HG02678 (cell line): ENCODE results near the gene SUFU.
A peak's percentile ranks its signal among the peaks of the same experiment; 100 is the strongest.

Experiments
- ATAC-seq: cut with Tn5 transposase; IDR thresholded peaks from one replicate; pipeline ENCODE4 v1.9.1; 2021; ENCODE audit warnings: mild to moderate bottlenecking, moderate library complexity; ENCODE audit not compliant: unreplicated experiment

SUFU gene

DNA sequence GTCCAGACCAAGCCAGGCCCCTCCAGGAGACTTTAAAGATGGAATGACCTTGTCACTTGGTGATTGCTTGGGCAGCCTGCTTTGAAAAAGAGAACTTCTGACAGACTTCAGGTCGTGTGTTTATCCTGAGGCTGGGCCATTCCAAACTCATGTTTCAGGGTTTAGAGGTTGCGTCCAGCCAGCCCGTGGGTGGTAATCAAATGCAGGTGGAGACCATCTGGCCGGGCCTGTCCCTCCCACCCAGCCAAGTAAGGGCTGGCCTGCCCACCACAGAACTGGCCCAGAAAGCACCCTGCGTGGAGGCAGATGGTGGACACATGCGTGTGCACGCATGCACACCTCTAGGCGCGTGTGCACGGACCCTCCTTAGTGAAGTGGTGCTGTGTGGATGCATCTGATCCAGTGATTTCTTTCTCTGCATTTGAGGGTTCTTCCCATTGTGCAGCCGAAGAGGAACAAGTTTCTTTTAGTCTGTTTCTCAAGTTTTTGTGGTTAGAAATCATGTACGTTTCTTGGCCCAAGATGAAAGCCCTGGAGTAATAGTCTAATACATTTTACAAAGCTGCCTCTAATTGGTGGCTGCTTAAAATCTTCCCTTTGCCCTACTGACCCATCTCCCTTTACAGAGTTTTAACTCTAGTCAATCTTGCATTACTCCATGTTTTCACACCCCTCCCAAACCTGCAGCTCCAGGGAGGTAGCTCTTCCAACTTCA is 43.0 kb downstream of the SUFU start:
- ATAC-seq = no peak

DNA sequence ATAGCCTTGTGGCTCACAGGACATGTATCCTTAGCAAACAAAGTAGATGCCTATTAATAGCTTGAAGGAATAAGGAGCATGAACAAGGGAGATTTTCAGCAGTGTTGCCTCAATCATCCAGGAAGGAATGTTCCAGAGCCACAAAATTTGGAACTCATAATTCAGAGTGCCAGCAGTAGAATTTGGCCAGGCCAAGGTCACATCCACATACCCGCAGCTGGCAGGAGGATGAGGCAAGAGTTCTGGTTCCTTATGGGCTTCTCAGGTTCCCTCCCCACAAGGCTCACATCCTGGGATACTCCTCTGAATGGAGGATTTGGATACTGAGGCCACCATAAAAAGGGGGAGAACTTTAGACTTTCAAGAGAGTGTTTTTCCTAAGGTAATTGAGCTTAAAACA is 45.8 kb downstream of the SUFU start:
- ATAC-seq = no peak

DNA sequence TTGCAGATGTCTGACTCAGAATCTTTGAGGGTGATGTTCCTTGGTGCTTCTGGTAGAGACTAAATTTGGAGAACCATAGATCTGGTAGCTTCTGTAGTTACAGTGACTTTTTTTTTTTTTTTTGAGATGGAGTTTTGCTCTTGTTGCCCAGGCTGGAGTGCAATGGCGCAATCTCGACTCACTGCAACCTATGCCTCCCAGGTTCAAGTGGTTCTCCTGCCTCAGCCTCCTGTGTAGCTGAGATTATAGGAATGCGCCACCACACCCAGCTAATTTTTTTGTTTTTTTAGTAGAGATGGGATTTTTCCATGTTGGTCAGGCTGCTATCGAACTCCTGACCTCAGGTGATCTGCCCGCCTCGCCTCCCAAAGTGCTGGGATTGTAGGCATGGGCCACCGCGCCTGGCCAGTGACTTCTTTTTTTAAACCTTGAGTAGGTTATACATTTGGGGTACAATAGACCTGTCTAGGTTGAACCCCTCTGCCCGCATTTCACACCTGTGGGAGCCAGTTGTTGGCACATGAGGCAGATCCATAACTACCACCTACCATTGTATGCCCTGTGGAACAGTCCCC is 47.0 kb downstream of the SUFU start:
- no peak for ATAC-seq

DNA sequence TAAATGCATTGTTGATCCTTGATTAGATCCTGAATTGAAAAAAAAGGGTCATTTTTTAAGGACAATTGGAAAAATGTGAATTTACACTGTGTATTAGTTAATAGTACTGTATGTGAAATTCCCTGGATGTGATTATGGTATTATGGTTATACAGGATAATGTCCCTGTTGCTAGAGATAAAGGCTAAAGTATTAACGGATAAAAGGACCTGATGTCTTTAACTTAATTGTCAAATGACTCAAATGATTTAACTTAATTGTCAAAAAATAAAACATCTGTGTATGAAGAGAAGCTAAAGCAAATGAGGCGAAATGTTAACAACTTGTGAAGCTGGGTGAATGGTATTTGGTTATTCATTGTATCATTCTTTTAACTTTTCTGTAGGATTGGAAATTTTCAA is 48.8 kb downstream of the SUFU start:
- ATAC-seq = no peak

DNA sequence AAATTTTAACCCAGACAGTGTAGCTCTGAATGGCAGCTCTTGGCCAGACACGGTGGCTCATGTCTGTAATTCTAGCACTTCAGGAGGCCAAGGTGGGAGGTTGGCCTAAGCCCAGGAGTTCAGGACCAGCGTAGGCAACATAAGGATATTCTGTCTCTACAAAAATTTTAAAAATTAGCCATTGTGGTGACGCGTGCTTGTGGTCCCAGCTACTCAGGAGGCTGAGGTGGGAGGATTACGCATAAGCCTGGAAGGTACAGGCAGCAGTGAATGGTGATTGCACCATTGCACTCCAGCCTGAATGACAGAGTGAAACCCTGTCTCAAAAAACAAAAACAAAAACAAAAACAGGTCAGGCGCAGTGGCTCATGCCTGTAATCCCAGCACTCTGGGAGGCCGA is 50.0 kb downstream of the SUFU start:
- ATAC-seq = no peak

DNA sequence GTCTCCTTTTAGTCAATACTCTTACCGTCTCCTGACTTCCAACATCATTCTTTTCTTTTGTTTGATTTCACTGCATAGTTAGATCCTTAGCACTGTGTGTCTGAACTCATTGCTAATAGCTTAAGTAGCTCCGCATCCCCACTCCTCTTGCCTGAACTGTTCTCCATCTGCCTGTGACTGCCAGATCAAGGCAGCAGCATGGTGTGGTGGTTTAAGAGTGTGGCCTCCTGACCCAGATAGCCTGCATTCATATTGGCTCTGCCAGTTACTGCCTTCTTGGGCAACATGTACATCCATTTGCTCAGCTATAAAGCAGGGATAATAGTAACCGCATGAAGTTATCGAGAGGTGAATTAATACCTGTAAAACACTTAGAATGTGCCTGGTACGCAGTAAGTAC is 50.8 kb downstream of the SUFU start:
- ATAC-seq = no peak

DNA sequence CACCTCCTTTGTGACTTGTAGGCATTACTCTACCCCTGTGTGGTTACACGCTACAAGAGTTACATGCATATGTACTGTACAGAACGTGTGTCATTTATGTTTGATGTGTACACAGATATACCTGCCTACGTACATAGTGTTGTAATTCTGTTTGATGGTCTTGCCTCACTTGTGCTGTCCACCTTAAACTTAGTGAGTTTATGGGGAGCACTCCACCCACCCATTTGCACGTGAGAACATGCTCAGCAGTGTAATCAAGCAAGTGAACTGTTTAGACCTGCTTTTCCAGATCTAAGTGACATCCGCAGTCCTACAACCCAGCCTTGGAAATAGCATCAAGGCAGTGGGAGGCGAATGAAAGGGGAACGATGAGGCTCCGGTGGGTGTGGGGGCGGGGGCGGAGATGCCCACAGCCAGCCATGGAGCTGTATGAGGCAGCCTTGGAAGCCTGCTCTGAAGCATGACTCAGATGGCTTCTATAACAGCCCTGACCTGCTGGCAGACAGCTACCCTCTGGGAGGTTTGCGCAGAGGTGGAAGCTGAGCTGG is 52.1 kb downstream of the SUFU start:
- ATAC-seq = no peak

DNA sequence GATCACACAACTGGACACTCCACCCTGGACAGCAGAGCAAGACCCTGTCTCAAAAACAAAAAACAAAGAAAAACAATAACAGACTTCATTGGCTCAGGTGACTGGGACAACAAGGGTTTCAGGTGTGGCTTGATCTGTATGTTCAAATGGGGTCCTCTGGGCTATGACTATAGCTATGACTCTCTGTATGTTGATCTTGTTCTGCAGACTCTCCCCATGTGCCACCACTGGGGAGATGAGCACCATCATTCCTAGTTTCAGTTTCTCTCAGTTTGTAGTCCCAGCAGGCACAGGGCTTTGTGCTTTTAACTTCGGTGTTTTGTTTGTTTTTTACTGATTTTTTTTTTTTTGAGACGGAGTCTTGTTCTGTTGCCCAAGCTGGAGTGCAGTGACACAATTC is 53.8 kb downstream of the SUFU start:
- ATAC-seq = no peak

DNA sequence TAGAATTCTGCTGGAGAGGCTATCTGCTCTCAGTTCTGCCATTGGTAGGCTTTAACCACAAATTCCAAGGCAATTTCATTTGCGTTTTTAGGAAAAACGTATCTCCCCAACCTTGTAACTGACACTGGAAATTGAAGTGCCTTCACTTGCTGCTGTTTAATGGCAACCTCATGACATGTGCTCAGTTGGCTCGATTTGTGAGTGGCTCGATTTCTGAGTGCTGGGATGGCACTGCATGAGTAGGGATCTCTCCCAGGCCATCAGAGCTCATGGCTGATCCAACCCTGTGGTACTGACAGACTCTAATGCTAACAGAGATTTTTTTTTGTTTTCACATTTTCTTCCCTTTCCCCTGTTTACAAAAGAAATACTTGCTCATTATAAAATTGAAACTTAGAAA is 56.0 kb downstream of the SUFU start:
- ATAC-seq = no peak

DNA sequence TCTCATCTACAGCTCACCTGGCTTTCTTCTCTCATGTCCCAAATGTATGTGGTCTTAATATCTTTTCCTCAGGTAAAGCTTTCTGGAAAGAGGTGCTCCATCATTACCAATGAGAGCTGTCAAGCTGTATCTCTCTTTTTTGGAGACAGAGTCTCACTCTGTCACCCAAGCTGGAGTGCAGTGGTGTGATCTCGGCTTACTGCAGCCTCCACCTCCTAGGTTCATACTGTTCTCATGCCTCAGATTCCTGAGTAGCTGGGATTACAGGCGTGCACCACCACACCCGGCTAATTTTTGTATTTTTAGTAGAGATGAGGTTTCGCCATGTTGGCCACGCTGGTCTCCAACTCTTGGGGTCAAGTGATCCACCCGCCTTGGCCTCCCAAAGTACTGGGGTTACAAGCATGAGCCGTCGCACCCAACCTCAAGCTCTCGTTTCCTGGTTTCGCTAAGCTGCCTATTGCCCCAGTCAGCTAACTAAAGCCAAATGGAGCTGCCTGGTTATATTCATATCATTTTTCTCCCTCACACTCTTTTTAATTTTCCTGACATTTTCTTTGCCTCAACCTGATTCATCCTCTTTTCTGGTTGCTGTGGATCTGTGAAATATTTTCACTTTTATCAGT is 60.5 kb downstream of the SUFU start:
- ATAC-seq = peak; percentile 55

DNA sequence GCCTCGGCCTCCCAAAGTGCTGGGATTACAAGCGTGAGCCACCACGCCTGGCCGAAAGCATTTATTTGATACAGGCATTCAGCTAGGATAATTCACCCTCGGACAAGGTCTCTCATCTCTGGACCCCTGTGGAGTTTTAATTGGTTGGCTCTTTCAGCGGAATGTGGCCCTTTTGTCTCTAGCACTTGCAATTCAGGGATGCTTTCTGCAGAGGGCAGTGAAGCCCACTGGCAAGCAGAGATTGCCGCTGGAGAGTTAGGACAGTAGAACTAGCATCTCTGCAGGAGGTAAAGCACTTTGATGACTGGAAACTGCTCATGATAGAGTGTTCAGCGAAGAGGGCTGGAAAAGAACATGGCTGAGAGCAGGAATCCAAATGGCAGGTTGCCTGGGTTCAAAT is 62.0 kb downstream of the SUFU start:
- no peak for ATAC-seq

DNA sequence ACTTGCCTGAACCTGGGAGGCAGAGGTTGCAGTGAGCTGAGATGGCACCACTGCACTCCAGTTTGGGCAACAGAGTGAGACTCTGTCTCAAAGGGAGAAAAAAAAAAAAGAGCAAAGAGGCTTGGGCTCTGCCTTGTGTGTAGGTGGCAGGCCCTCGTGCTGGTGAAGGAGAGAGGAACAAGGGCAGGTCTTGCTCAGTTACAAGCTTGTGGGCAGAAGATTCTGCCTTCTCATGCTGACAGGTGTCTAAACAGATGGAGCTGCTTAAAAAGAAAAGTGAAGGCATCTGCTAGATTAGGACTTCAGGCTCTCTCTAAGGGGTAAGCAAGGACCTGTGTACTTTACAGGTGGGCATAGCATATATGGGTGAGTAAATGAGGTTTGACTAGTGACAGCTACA is 75.0 kb downstream of the SUFU start:
- ATAC-seq = no peak

DNA sequence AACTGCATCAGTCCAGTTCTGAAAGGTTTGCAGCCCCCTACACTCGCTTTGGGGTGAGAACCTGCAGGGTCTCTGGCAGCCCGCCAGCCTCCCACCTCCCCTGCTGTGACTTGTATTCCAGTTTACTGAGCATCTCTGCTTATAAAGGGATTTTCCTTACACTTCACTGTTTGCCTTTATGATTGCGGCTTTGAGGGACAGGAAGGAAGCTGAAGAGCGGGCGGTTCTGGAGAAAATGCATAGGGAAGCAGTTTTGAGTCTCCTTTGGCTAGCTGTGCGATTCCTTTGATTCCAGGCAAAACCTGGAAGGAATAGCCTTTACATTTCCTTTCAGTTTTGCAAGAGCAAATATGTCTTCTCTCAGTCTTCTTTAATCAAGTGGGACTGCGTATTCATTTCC is 75.6 kb downstream of the SUFU start:
- no peak for ATAC-seq

DNA sequence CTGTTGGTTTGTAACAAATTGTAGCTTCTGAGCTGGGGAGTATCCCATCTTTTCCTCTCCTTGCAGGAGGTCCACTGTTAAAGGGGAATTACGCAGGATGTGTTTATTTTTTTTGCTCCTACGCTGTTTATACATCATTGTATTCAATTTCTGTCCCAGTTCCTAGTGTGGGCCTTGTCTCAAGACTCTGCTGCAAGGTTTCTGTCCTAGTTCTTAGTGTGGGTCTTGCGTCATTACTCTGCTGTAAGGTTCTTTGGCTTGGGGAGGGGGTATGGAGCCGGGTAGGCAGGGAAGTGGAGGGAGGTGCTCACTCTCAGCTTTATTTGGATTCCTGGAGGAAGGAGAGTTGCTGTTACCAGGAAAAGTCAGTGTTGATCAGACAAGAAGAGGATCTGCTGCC is 76.5 kb downstream of the SUFU start:
- ATAC-seq = no peak

DNA sequence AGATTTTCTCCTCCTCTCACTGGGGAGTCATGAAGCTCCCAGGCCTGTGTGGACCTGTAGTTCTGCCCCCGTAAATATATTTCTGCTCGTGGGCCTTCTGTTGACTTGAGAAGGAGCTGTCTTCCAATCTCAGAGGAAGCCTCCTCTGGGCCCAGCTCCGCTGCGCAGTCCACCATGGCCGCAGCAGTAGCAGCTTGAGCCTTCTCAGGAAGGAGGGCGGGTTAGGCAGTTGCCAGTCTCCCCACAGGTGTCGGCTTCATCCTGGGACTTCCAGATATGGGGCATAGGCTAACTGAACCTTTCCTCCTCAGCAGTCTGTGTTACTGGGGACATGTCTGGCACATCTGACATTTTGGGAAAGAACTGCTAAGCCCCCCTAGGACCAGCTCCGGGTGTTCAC is 77.6 kb downstream of the SUFU start:
- ATAC-seq = no peak

DNA sequence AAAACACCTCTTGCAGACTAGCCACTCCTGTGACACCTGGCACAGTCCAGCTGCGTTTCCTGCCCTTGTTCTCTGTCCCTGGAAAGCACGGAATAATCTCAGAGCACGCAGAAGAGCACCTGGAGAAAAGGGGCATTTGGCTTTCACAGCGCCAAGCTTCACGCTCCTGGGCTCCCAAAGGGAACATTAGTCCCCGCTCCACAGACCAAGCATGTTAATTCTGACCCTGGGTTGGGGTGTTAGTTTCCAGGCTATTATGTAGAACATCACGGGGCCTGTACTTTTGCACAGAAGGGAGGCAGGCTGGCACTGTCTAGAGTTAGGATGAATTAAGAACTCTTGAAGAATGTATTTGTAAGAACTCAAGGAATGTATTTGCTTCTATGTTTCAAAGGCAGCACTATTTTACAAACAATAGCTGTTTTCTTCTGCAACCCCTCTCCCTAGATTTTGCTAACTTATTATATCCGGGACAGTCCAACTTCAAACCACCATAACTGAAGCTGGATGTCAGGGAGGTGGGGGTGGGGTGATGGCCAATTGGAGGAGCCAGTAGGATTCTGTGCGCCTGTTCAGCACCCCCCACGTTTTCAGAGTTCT is 78.3 kb downstream of the SUFU start:
- no peak for ATAC-seq

DNA sequence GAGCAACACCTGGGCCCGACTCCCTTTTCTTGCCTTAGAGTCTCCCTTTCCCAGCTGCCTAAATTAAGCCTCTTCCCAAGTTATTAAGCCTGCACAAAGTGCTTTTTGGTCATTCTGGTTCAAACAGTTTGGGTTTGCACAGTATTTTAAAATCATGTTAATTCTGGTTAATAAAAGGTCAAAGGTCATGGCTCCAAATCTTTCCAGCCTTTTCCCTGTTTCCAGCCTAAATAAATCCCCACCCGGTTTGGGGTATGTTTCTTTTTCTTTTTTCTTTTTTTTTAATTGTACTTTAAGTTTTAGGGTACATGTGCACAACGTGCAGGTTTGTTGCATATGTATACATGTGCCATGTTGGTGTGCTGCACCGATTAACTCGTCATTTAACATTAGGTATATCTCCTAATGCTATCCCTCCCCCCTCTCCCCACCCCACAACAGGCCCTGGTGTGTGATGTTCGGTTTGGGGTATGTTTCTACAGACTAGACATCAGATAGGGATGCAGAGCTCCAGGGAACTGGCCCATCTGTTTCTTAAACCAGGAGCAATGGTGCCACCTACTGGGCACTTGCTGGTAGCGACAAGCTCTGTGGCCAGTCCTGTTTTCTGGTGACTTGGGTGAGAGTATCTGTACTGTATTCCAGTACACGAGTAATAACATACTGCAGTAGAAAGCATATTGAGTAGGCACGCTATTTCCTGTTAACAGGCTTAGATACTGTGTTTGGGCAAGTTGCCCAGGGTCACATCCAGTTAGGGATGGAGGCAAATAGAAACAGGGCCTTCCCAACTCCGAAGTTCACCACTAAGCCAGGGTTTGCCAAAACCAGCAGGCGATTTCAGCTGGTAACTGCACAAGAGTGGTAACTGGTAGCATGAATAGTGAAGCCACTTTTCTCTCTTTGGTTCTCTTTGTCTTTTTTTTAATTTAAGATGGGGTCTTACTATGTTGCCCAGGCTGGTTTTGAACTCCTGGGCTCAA is 80.0 kb downstream of the SUFU start:
- no peak for ATAC-seq

DNA sequence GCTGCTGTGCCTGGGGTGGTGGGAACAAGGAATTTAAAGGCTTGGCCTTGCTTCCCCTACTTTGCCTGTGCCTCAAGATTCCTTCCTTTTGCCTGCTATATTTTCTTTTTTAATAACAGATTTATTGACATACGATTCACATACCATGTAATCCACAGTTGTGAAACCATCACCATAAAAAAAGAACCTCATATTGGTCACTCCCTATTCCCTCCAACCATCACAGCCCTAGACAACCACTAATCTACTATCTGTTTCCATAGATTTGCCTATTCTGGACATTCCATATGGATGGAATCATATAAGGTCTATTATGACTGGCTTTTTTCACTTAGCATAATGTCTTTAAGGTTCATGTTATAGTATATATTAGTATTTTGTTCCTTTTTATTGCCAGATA is 81.3 kb downstream of the SUFU start:
- no peak for ATAC-seq

DNA sequence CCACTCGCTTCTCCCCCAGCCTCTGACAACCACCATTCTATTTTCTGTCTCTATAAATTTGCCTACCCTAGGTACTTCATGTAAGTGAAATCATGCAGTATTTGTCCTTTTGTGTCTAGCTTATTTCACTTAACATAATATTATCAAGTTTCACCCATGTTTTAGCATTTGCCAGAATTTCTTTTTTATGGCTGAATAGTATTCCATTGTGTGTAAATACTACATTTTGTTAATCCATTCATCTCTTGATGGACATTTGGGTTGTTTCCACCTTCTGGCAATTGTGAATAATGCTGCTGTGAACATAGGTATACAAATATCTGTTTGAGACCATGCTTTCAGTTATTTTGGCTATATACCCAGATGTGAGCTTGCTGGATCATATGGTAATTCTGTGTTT is 83.1 kb downstream of the SUFU start:
- ATAC-seq = no peak

DNA sequence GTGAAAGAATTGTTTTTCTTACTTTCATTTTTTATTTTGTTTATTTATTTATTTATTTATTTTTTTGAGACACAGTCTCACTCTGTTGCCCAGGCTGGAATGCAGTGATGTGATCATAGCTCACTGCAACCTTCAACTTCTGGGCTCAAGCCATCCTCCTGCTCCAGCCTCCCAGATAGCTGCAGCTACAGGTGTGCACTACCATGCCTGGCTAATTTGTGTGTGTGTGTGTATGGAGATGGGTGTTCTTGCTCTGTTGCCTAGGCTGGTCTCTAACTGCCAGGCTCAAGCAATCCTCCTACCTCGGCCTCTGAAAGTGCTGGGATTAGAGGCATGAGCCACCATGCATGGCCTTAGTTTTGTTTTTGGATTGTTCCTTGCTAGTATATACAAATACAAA is 85.1 kb downstream of the SUFU start:
- no peak for ATAC-seq
